Astrocyte of the cerebellum (primary cell): ENCODE measurements around the gene PRDM16.

Experiments used
- DNase-seq: peaks from one replicate; pipeline ENCODE4 v3.0.0-alpha.2; 2011; ENCODE audit warnings: low read depth
- H3K4me3 ChIP-seq: 2 replicates; pipeline ENCODE4 v1.5.1; 2011; ENCODE audit warnings: mild to moderate bottlenecking, low read depth, low read length, moderate library complexity
- CTCF ChIP-seq: IDR thresholded peaks from 2 replicates; pipeline ENCODE4 v1.5.1; 2012; ENCODE audit warnings: low read length, low read depth, moderate library complexity, mild to moderate bottlenecking; ENCODE audit errors: missing control alignments
- in situ Hi-C: cut with HindIII; loops from 2 replicates; pipeline ENCODE4 v1.10.0; 2017; ENCODE audit warnings: low sequenced_read_pairs

PRDM16 gene

GRCh38 chr1:3109355-3109754 is 40.4 kb downstream of the PRDM16 start:
- no peak for TF ChIP-seq CTCF
- in situ Hi-C loops: no loop called here
- no peak for DNase-seq
- H3K4me3 ChIP-seq: no peak overlapping the region

GRCh38 chr1:3111348-3112021 is 42.5 kb downstream of the PRDM16 start:
- TF ChIP-seq CTCF: no peak
- in situ Hi-C loops: no loop called here
- DNase-seq: no peak
- H3K4me3 ChIP-seq: no peak overlapping the region

GRCh38 chr1:3112526-3112925 is 43.5 kb downstream of the PRDM16 start:
- H3K4me3 ChIP-seq: no peak overlapping the region
- in situ Hi-C loops: no loop called here
- TF ChIP-seq CTCF: no peak
- no peak for DNase-seq

GRCh38 chr1:3113047-3113740 is 44.2 kb downstream of the PRDM16 start:
- TF ChIP-seq CTCF: no peak
- in situ Hi-C loops: no loop called here

GRCh38 chr1:3113741-3114056 is 44.7 kb downstream of the PRDM16 start:
- in situ Hi-C loops: no loop called here
- DNase-seq: no peak
- no peak overlapping the region for H3K4me3 ChIP-seq
- TF ChIP-seq CTCF: no peak

More at GRCh38 chr1:3113047-3113740, 44.2 kb downstream of the PRDM16 start:
- DNase-seq: no peak
- no peak overlapping the region for H3K4me3 ChIP-seq

- in situ Hi-C loops: no loop called here
- no peak for DNase-seq
- H3K4me3 ChIP-seq: no peak overlapping the region
- no peak for TF ChIP-seq CTCF
These were observed 45.2 kb downstream of the PRDM16 start for GRCh38 chr1:3114131-3114744.
